GM19395 (cell line): ENCODE results near the gene LAMA3.

Experiments
- ATAC-seq: cut with Tn5 transposase; IDR thresholded peaks from one replicate; pipeline ENCODE4 v1.9.1; 2021; ENCODE audit warnings: mild to moderate bottlenecking, moderate library complexity; ENCODE audit not compliant: unreplicated experiment

LAMA3 gene

DNA sequence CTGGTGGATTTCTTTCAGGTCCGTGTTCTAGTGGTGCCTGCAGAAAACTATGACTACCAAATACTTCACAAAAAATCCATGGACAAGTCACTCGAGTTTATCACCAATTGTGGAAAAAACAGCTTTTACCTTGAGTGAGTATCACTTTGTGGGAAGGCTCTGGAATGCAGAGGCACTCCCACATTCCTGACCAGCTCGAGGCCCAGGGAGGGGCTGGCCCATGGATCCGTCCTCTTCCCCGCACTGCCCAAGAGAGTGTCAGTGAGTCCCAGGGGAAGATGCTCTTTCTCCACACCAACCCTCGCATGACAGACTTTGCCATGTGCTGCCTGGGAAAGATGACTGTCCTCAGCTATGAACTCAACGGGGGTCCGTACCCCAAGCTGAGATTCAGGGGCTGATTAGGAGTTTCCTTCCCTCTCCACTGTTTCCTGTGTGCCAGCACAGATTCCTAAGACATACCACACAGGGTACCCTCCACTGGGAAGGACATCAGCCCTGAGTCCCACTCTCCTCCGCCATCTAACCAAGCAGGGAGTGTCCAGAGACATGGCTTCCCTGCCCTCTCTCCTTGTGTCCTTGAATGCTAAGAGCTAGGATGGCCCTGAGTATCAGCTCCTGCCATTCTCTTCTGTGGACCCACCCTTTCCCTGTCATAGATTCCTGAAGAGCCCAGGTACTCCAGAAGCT, 155.9 kb downstream of the LAMA3 start:
- no peak for ATAC-seq

DNA sequence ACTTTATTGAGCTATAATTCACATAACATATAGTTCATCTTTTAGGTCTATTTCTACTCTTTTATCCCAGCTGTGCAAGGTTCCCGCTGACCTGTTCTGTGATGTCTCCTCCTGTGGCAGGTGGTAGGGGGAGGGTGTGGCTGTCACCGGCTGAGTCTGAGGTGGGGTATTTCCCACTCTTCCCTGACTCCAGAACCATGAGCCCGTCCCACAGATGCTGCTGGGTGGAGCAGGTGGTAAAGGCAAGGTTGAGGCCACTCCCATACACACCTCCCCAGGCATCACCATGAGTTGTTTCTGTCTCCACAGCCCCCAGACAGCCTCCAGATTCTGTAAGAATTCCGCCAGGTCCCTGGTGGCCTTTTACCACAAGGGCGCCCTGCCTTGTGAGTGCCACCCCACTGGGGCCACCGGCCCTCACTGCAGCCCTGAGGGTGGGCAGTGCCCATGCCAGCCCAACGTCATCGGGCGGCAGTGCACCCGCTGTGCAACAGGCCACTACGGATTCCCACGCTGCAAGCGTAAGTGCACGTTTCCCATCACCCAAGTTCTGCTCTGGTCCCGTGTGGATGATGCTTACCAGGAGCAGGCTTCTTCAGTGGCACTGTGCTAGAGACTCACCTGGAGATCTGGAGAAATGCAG, 156.9 kb downstream of the LAMA3 start:
- no peak for ATAC-seq

DNA sequence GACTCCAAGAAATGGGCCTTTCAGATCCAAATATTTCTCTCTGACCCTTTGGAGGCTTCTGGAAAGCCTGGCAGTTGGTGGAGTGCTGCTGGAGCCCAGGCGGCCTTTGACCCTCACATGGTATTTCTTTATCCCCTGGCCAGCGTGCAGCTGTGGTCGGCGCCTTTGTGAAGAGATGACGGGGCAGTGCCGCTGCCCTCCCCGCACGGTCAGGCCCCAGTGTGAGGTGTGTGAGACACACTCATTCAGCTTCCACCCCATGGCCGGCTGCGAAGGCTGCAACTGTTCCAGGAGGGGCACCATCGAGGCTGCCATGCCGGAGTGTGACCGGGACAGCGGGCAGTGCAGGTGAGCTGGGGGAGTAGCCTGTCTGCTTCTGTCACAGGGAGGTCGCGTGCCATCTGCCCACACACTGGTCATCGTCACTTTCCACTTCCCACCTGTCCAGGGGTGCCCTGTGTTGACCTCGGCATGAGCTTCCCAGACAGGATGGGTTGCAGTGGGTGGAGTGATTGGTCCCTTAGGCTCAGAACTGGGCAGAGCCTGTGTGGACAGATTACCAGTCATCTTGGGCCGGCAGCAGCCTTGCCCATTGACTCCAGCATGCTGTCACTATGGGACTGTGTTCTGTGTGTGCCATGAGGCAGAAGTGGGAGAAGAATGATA, 158.2 kb downstream of the LAMA3 start:
- ATAC-seq: no peak

DNA sequence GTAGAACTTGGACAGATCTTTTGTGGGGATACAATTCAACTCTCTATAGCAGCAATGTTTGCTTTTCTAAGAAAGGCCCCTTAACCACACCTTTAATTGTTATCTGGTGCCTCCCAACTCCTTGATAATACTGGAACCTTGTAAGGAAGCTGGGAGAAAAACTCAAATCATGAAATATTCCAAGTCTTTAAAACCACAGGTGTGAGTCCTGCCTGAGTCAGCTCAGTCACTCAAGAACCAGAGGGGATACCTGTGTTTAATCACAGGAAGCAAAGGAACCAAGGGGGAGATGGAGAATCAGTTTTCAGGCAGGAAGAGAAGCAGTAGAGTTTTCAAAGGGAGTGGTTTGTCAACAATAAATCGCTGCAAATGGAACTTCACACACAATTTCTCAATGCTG, 159.9 kb downstream of the LAMA3 start:
- ATAC-seq: no peak

DNA sequence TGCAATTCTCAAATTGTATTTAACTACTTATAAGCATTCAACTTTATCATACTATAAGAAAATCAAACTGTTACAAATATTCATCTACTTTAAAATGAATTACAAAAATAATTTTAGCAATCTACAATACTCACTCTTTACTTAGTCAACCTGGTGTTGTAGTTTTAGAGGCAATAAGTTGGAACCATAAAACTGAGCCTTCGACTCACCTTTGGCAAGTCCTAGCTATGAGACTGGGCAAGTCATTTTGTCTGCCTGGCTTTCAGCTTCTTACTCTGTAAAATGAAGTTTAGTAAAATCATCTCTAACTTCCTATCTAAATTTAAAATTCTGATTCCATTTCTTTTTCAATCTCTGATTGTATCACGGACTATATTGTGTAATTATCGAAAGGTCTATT, 161.0 kb downstream of the LAMA3 start:
- no peak for ATAC-seq

DNA sequence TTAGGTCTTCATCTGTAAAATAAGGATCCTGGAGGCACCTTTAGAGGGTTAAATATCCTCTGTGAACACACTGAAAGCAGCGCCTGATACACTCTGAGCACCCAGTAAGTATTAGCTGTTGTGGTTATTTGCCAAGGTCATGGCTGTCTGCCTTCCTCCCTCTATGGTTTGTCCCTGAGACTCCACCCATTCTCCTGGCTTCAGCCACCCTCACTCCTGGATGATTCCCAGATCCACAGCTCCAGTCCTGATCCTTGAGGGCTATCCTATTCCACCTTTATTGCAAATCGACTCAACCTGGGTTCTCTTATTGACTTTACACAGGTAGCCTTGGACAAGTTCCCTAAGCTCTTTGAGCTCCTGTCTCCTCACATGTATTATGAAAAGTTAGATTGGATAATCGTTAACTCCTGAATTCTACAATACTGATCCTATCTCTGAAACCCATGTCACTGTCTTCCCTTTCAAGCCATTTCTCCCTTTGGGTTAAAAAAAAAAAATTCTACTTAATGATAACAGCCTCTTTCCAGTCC, 162.3 kb downstream of the LAMA3 start:
- no peak for ATAC-seq

DNA sequence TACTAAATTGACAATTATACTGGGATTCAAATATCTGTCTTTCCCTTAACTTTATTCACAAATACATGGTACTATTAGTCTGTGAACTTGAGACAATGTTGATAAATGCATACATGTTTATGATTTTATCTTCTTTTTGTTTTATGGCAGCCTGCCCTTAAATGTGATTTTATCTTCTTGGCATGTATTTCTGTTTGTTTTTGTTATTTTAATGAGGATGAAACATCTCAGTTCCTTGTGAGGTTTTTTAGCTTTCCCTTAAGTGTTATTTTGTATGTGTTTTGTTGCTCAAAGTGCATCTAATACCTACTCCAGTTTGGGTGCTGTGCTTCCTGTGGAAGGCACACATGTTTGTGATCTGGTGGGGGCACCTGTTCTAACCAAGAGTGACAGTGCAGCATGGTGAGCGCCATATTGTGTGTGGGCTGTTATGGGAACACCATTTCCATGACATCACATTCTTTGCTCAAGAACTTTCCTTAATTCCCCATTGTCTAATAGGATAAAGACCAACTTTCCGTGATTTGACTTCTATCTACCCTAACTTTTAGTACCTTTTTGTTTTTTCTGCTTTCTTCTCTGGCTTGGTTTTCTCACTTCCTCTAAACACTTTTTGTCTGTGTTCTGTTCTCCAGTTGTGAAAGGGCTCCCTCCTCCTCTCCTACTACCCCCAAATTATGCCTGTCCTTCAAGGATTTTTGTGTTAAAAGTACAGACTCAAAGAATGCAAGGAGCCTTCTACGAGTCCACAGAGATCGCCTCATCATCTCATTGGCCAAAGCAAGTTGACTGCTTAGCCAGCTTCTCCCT, 163.2 kb downstream of the LAMA3 start:
- no peak for ATAC-seq

DNA sequence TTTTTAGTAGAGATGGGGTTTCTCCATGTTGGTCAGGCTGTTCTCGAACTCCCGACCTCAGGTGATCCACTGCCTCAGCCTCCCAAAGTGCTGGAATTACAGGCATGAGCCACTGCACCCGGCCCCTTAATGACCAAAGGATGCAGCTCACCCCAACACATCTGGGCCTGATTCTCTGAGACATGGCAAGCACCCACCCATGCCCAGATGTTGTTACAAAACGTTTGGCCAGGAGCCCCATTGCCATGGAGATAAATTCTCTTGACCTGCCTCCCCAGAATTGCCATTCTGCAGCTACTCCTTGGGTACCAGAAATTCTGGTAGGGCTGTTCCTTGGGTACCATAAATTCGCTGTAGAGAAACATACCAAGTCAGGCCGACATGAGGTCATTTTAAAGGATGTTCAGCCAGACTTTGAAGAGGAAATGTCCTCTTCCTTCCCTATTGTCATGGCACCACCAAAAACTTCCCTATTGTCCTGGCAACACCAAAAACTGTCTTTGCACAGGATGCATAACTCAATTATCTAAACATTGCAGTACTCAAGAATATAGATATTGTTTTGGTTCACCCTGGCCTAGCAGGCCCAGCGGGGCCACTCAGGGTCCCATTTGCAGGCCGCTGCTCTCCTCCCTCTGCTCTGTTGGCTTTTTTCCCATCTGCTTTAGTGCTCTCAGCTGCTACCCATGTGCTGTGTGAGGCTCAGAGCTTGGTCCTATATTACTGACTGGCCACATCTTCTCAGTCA, 164.4 kb downstream of the LAMA3 start:
- no peak for ATAC-seq

DNA sequence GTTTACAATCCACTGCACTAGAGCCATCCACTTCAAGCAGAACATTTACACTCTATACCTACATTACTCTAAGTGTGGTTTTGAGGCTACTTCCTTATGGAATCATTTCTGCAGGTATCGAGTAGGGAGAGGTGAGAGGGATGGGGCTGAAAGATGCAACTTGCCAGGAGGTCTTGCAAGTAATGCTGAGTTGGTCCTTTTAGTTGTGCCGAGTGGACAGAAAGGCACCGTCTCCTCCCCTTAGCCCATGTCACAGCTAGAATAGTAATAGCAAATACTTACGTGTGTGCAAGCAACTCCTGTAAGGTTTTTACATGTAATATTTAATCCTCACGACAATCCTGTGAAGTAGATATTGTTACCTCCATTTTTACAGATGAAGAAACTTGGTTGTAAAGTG, 166.5 kb downstream of the LAMA3 start:
- no peak for ATAC-seq

DNA sequence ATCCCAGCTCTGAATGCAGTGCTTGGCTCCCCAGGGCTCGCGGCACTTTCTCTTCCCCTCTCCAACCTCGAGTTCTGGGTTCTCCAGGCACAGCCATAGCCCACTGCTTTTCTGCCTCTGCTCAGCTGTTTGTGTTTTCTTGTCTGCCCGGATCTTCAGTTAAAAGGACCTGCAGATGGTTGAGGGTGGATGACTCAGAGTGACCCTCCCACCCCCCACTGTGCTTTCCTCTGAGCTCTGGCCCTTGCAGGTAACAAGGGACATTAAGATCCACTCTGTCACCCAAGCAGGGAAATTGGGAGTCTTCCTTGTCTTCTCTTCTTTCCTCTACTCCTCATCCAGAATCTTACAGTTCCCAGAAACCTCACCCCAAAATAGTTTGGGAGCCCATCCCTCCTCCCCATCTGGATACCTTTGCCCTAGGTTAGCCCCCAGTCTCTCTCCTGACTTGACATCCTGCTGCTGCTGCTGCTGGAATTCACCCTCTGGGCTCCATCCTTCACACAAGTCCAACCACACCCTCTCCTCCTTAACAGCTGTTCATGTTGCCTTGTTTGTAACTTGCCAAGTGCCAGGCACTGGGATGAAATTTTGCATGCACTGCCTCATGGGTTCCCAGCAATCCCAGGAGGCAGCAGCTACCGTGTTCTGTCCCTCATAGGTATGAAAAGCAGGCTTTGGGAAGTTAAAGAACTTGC, 167.4 kb downstream of the LAMA3 start:
- no peak for ATAC-seq

DNA sequence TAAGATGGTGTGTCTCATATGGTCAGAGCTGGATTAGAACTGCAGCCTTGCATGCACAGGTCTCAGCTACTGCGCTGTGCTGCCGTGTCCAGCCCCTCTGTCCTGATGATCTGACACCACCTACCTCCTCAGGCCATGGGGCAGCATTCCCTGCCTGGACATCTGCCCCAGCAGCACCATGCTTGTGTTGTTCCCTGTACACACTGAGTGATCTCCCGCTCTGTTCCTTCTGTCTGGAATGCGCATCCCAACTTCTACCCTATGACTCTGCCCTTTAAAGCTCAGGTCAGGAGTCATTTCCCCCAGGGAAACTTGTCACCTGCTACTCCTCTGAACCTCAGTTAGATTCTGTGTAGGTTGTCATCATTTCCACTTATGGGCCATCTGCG, 167.9 kb downstream of the LAMA3 start:
- no peak for ATAC-seq

DNA sequence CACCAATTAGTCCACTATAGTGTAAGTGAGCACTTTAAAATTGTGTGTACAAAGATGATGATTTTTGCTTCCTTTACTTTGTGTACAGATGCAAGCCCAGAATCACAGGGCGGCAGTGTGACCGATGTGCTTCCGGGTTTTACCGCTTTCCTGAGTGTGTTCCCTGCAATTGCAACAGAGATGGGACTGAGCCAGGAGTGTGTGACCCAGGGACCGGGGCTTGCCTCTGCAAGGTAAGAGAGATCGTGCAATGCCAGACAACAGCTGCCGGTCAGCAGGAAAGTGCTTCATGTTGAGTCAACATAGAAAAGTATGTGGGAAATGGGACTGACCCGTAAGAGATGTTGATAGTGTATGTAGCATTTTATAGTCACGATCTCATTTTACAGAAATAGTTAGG, 168.5 kb downstream of the LAMA3 start:
- ATAC-seq: no peak

DNA sequence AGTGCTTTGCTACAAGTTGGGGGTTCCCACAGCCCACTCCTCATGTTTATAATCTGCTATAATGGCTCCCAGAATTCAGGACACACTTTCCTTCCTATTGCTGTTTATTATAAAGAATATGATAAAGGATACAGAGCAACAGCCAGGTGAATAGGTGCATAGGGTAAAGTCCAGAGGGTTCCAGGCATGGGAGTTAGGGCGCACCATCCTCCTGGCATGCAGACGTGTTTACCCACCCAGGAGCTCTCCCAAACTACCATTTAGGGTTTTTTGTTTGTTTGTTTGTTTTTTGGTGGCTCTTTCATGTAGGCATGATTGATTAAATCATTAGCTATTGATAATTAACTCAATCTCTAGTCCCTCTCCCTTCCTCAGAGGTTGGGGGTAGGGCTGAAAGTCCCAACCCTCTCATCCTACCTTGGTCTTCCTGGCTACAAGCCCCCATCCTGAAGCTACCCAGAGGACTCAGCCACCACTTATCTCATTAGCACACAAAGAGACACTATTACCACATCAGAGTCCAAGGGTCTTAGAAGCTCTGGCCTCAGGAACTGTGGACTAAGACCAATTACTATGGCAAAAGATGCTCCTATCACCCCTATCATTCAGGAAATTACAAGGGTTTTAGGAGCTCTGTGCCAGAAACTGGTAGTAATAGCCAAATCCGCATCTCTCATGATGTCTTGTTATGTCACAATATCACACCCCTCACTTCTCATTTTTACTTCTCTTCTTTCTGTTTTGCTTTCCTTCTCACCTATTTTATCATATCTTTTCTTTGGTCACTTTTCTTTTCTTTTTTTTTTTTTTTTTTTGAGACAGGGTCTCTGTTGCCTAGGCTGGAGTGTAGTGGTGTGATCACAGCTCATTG, 170.4 kb downstream of the LAMA3 start:
- ATAC-seq: no peak

DNA sequence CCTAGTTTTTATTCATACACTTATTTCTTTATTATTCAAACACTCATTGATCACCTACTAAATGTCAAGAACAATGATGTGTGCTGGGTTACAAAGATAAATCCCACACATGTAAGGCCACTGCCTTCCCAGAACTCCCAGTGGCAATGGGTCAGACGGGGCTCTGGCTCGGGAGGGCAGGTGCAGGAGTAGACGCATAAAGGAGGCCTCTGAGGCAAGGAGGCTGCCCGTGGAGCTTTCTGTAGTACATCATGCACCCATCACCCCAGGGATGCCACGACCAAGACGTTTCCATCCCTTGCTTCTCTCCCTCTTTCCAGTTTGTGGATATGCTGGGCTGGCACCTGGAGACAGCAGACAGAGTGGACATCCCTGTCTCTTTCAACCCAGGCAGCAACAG, 172.1 kb downstream of the LAMA3 start:
- ATAC-seq: no peak

DNA sequence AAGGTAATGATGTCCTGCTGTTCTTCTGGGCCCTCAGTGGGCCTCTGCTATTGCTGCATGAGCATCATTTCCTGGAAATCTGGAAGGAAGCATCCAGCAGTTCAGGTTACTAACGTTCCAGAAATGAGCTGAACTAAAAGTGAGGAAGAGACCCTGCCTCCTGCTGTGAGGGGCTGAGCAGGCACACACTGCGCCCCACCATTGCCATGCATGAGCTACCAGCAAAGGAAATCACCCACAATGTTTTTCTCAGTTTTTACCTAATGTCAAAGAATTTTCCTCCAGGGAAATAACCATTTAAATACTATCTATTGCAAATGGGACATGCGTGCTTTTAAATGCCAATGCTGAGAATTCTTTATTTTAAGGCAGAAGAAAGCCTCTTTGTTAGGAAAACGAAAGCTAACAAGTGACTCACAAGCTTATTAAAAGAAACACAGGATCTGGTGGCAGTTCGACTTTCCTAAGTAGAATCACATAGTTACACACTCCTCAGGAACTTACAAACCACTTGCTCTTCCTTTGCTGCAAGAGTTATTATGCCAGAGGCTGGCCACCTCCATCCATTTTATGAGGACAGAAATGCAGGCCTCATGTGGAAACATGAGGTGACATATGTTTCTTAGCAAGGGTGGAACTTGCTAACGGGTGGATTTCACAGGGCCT, 172.7 kb downstream of the LAMA3 start:
- ATAC-seq: no peak

DNA sequence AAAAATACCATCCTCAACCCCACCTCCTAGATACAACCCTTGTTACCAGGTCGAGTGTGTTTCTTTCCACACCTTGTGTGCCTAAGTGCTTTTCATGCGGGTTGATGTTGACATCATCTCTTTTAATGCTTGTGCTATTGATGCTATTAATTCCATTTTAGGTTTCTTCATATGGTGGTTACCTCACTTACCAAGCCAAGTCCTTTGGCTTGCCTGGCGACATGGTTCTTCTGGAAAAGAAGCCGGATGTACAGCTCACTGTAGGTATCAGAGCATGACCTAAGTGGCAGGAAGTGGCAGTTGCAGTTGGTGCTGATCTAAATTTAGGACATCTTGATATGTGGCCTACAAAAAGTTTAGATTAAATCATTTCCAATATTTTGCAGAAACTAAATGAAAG, 175.4 kb downstream of the LAMA3 start:
- ATAC-seq: peak; percentile 55

DNA sequence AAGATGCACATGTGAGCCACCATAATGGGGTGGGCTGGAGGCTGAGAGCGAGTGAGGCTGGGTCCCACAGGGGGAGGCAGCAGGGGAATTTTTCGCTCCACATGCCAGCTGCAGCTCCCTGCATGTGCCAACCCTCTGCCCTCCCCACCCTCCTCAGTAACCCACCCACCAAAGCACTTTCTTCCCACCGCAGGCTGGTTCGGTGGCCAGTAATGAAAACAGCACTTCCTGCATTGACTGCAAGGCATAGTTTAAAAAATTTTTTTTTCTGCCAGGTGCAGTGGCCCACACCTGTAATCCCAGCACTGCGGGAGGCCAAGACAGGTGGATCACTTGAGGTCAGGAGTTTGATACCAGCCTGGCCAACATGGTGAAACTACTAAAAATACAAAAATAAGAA, 177.8 kb downstream of the LAMA3 start:
- no peak for ATAC-seq

DNA sequence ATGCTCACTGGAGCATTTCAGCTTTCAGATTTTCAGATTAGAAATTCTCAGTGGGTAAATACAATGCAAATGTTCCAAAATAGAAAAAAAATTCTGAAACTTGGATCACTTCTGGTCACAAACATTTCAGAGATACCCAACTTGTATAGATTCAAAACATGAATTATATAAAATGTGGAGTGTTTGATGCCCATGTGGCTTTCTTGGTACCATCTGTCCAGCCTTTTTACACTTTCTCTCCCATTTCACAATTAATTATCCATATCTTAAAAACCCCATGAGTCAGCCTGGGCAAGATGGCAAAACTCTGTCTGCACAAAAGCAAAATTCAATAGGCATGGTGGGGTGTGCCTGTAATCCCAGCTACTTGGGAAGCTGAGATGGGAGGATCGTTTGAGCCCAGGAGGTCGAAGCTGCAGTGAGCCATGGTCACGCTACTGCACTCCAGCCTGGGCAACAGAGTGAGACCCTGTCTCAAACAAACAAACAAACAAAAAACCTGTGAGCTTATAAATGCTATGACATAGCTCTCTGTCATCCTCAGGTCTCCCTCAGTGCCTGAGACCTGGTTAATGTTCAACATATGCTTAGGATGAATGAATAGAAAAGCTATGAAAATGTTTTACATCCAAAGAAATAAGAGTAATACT, 179.0 kb downstream of the LAMA3 start:
- ATAC-seq: no peak
